ENCODE results near the gene COG5. TPM values are rescaled to one million over a fixed set of nuclear protein-coding genes. Genes with fewer than 3 reads are reported as not detected.
A peak's percentile ranks its signal among the peaks of the same experiment; 100 is the strongest.

Gene COG5
- polyA plus RNA-seq, 3 donors = 12.7 to 29.0 (median 28.1) TPM

DNA sequence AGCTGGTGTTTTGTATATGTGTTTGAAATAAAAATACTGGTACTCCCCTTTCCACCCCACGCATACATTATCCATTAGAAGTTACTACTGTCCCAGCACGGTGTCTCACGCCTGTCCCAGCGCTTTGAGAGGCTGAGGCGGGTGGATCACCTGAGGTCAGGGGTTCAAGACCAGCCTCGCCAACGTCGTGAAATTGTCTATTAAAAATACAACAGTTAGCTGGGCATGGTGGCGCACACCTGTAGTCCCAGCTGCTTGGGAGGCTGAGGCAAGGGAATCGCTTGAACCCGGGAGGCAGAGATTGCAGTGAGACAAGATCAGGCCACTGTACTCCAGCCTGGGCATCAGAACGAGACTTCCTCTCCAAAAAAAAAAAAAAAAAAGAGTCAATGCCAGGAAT is 392.2 kb downstream of the COG5 start:
- TF ChIP-seq, protein P1, sequence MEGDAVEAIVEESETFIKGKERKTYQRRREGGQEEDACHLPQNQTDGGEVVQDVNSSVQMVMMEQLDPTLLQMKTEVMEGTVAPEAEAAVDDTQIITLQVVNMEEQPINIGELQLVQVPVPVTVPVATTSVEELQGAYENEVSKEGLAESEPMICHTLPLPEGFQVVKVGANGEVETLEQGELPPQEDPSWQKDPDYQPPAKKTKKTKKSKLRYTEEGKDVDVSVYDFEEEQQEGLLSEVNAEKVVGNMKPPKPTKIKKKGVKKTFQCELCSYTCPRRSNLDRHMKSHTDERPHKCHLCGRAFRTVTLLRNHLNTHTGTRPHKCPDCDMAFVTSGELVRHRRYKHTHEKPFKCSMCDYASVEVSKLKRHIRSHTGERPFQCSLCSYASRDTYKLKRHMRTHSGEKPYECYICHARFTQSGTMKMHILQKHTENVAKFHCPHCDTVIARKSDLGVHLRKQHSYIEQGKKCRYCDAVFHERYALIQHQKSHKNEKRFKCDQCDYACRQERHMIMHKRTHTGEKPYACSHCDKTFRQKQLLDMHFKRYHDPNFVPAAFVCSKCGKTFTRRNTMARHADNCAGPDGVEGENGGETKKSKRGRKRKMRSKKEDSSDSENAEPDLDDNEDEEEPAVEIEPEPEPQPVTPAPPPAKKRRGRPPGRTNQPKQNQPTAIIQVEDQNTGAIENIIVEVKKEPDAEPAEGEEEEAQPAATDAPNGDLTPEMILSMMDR (IDR thresholded peaks at IDR 0.05) = no peak
- no peaks in the 10 kb centered on the region for H3K9me3 ChIP-seq (replicated peaks in 1 of 2; ENCODE audit: control insufficient read depth in 1 of 2, insufficient read depth in 1 of 2, low read length in 2 of 2)
- peaks cover 65% of the 10 kb centered on the region for H4K20me1 ChIP-seq (ENCODE audit: insufficient read depth, low read length)
- H3K4me1 Mint-ChIP-seq = peaks cover 30% of the 10 kb centered on the region
- H3K4me3 Mint-ChIP-seq = no peak overlapping the region
- peaks cover 70% of the 10 kb centered on the region for H3K79me2 ChIP-seq (ENCODE audit: insufficient read depth, low read length)
- WGBS (ENCODE audit: insufficient coverage) = 95% methylated on average over 10 of the region's 12 CpGs
- H3K27ac Mint-ChIP-seq = peak overlapping the region in 2 of 7 donors; percentile 54 to 99
- no peaks in the 10 kb centered on the region for H3K27me3 ChIP-seq (ENCODE audit: control insufficient read depth in 2 of 2, insufficient read depth in 2 of 2, low read length in 2 of 2)
- H2AFZ ChIP-seq (ENCODE audit: insufficient read depth, low read depth, low read length, poor library complexity, severe bottlenecking) = no peak overlapping the region
- peaks cover 12 to 13% of the 10 kb centered on the region in 2 donors for H3K36me3 Mint-ChIP-seq
- H3K36me3 ChIP-seq (replicated peaks in 1 of 2; ENCODE audit: control insufficient read depth in 1 of 2, insufficient read depth in 2 of 2, low read length in 2 of 2) = peaks cover 5 to 10% of the 10 kb centered on the region in 2 donors
- no peak overlapping the region for H3K9ac ChIP-seq (ENCODE audit: insufficient read depth, low read length, poor library complexity, severe bottlenecking)
- H3K27me3 Mint-ChIP-seq (ENCODE audit: low read depth in 3 of 3) = no peaks in the 10 kb centered on the region
- intact Hi-C loops (cut with micrococcal nuclease) = no loop called here
- peaks cover 14 to 27% of the 10 kb centered on the region in 2 donors for H3K4me1 ChIP-seq (ENCODE audit: control insufficient read depth in 1 of 2, insufficient read depth in 2 of 2, low read length in 2 of 2)
- DNase-seq = no peak
- H3K4me2 ChIP-seq (replicated peaks; ENCODE audit: extremely low read depth, low read length, poor library complexity, severe bottlenecking) = no peak overlapping the region
- H3K27ac ChIP-seq (ENCODE audit: low read depth in 1 of 2, low read length in 2 of 2) = no peak overlapping the region
- H3K4me3 ChIP-seq (replicated peaks in 1 of 3; ENCODE audit: low read depth in 2 of 3, low read length in 3 of 3) = no peak overlapping the region
- peaks cover 0 to 6% (median 0%) of the 10 kb centered on the region in 7 donors for H3K9me3 Mint-ChIP-seq

DNA sequence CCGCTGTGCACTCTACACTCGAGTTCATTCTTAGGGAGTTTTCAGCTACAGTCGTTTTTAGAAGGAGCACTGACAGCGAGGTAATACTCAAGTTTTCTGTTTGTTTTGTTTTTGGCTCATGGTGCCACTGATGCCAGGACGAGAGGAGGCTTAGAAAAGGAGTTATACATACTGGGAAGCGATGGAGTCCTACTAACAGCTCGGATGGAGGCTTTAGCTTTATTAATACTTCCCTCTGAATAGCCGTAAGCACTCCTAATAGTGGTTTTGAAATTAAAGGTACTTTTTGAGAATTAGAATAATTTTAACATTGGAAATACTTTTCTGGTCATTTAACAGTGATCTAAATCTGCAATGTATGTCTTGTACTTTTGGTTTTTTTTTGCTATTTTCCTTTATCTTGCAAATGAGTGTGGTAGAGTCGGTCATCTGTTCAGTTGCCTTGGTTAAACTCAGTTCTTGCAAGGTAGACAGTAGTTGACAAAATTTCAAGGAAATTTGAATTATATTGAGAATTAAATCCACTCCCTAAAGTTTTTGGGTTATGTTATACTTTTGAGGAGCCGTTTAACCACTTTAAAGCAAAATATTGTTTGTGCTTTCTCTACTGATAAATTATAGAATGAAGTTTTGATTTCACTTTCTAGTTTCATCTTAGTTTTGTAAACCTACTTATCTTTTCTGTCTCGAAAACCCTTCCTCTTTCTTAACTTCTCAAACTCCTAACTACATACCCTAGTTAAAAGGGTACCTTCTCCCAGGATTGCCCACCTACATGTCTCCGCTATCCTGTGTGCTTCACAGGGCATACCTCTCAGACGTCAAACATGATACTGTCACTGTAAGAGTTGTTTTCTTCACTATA is 393.4 kb downstream of the COG5 start:
- H3K27ac Mint-ChIP-seq = peak overlapping the region; percentile 98 to 100 (median 99)
- peak overlapping the region; percentile 99 for H3K9ac ChIP-seq (ENCODE audit: insufficient read depth, low read length, poor library complexity, severe bottlenecking)
- no peak overlapping the region for H2AFZ ChIP-seq (ENCODE audit: insufficient read depth, low read depth, low read length, poor library complexity, severe bottlenecking)
- no peaks in the 10 kb centered on the region for H3K9me3 ChIP-seq (replicated peaks in 1 of 2; ENCODE audit: control insufficient read depth in 1 of 2, insufficient read depth in 1 of 2, low read length in 2 of 2)
- peaks cover 53% of the 10 kb centered on the region for H4K20me1 ChIP-seq (ENCODE audit: insufficient read depth, low read length)
- H3K79me2 ChIP-seq (ENCODE audit: insufficient read depth, low read length) = peaks cover 57% of the 10 kb centered on the region
- peaks cover 0 to under 1% (median 0%) of the 10 kb centered on the region in 3 donors for H3K27me3 Mint-ChIP-seq (ENCODE audit: low read depth in 3 of 3)
- TF ChIP-seq, protein P1 (IDR thresholded peaks at IDR 0.05) = peak; percentile 5
- peak overlapping the region; percentile 97 for H3K4me2 ChIP-seq (replicated peaks; ENCODE audit: extremely low read depth, low read length, poor library complexity, severe bottlenecking)
- H3K27me3 ChIP-seq (ENCODE audit: control insufficient read depth in 2 of 2, insufficient read depth in 2 of 2, low read length in 2 of 2) = no peaks in the 10 kb centered on the region
- H3K36me3 ChIP-seq (replicated peaks in 1 of 2; ENCODE audit: control insufficient read depth in 1 of 2, insufficient read depth in 2 of 2, low read length in 2 of 2) = peaks cover 5 to 10% of the 10 kb centered on the region in 2 donors
- intact Hi-C loops (cut with micrococcal nuclease) = no loop called here
- WGBS (ENCODE audit: insufficient coverage) = 0% methylated on average over 2 of the region's 13 CpGs
- peak overlapping the region; percentile 92 to 95 for H3K4me3 Mint-ChIP-seq
- H3K9me3 Mint-ChIP-seq = peaks cover 0 to 3% (median 0%) of the 10 kb centered on the region in 7 donors
- peaks cover 11 to 13% of the 10 kb centered on the region in 2 donors for H3K36me3 Mint-ChIP-seq
- peak overlapping the region; percentile 92 to 100 for H3K27ac ChIP-seq (ENCODE audit: low read depth in 1 of 2, low read length in 2 of 2)
- H3K4me1 Mint-ChIP-seq = peaks cover 30% of the 10 kb centered on the region
- peak overlapping the region; percentile 85 to 99 (median 94) for H3K4me3 ChIP-seq (replicated peaks in 1 of 3; ENCODE audit: low read depth in 2 of 3, low read length in 3 of 3)
- peak in 1 of 3 donors; percentile 28 for DNase-seq
- peaks cover 14 to 27% of the 10 kb centered on the region in 2 donors for H3K4me1 ChIP-seq (ENCODE audit: control insufficient read depth in 1 of 2, insufficient read depth in 2 of 2, low read length in 2 of 2)
